GM23338 (cell line): Measurements from ENCODE around the gene DCST2. TPM values are rescaled to one million over a fixed set of nuclear protein-coding genes. Genes with fewer than 3 reads are reported as not detected.

Source experiments
- ATAC-seq: fragments of 200-7000 bp; cut with Tn5 transposase; 3 replicates; pipeline ENCODE4 v1.9.1; 2020
- DNase-seq: peaks from one replicate; pipeline ENCODE4 v3.0.0-alpha.2; 2015; ENCODE audit warnings: low spot score
- H2AFZ ChIP-seq: fragments of 200-600 bp; sonication (generic); 2 replicates; pipeline ENCODE4 v1.8.0; 2016; ENCODE audit warnings: antibody characterized with exemption, mild to moderate bottlenecking, moderate library complexity
- H3F3A ChIP-seq: fragments of 200-600 bp; sonication (generic); replicated peaks from 2 replicates; pipeline ENCODE4 v1.8.0; 2017; ENCODE audit warnings: antibody characterized with exemption, mixed run types, low read depth
- H3K27ac ChIP-seq: fragments of 200-600 bp; sonication (generic); 2 replicates; pipeline ENCODE4 v1.6.1; 2016; ENCODE audit warnings: low read depth
- H3K27me3 ChIP-seq: fragments of 200-600 bp; sonication (generic); 2 replicates; pipeline ENCODE4 v1.8.0; 2016; ENCODE audit warnings: mild to moderate bottlenecking, mixed run types, moderate library complexity; ENCODE audit not compliant: insufficient read depth
- H3K36me3 ChIP-seq: fragments of 200-600 bp; sonication (generic); 2 replicates; pipeline ENCODE4 v1.8.0; 2016; ENCODE audit warnings: mild to moderate bottlenecking; ENCODE audit not compliant: insufficient read depth
- H3K4me1 ChIP-seq: fragments of 200-600 bp; sonication (generic); 2 replicates; pipeline ENCODE4 v1.8.0; 2016; ENCODE audit warnings: mild to moderate bottlenecking, moderate library complexity; ENCODE audit not compliant: insufficient read depth
- H3K4me2 ChIP-seq: fragments of 200-600 bp; sonication (generic); 2 replicates; pipeline ENCODE4 v1.7.1; 2017; ENCODE audit warnings: mixed run types
- H3K4me3 ChIP-seq: fragments of 200-600 bp; sonication (generic); 2 replicates; pipeline ENCODE4 v1.6.1; 2016; ENCODE audit warnings: mixed run types
- H3K79me2 ChIP-seq: fragments of 200-600 bp; sonication (generic); replicated peaks from 2 replicates; pipeline ENCODE4 v1.8.0; 2017; ENCODE audit warnings: mild to moderate bottlenecking; ENCODE audit not compliant: insufficient read depth
- H3K9me2 ChIP-seq: fragments of 200-600 bp; sonication (generic); 2 replicates; pipeline ENCODE4 v1.8.0; 2017; ENCODE audit not compliant: insufficient read depth
- H4K20me1 ChIP-seq: fragments of 200-600 bp; sonication (generic); replicated peaks from 2 replicates; pipeline ENCODE4 v1.8.0; 2017; ENCODE audit warnings: mild to moderate bottlenecking; ENCODE audit not compliant: insufficient read depth
- H3K27ac Mint-ChIP-seq: 2 replicates; pipeline ENCODE4 v1.8.0; 2020; ENCODE audit warnings: inconsistent platforms, mild to moderate bottlenecking, moderate library complexity, mixed read lengths
- H3K27me3 Mint-ChIP-seq: 3 replicates; pipeline ENCODE4 v1.8.0; 2022; ENCODE audit warnings: low read depth, mild to moderate bottlenecking, moderate library complexity, mixed read lengths, inconsistent platforms; ENCODE audit not compliant: insufficient read depth, poor library complexity
- H3K36me3 Mint-ChIP-seq: 3 replicates; pipeline ENCODE4 v1.8.0; 2021; ENCODE audit warnings: low read depth, mild to moderate bottlenecking, inconsistent platforms, moderate library complexity, mixed read lengths
- H3K4me1 Mint-ChIP-seq: 3 replicates; pipeline ENCODE4 v1.8.0; 2020; ENCODE audit warnings: mild to moderate bottlenecking, inconsistent platforms, mixed read lengths
- H3K4me3 Mint-ChIP-seq: 3 replicates; pipeline ENCODE4 v1.8.0; 2021; ENCODE audit warnings: moderate library complexity, mild to moderate bottlenecking, inconsistent platforms, mixed read lengths
- H3K9me3 Mint-ChIP-seq: 3 replicates; pipeline ENCODE4 v1.8.0; 2020; ENCODE audit warnings: moderate library complexity, mild to moderate bottlenecking, inconsistent platforms, mixed read lengths
- CREB1 ChIP-seq: fragments of 250-450 bp; sonication (Bioruptor Pico); IDR thresholded peaks from 2 replicates; pipeline ENCODE4 v1.5.0; 2020; ENCODE audit warnings: low read depth, mild to moderate bottlenecking, moderate library complexity
- CTCF ChIP-seq, 2 experiments: fragments of 200-600 bp in 1 of 2; sonication (generic) in 1 of 2; conservative IDR thresholded peaks; 2 replicates each; pipeline versions ENCODE4 v1.5.1 to v1.6.1; 2016 to 2017; ENCODE audit warnings: antibody characterized with exemption in 2 of 2, low read depth in 2 of 2, mild to moderate bottlenecking in 2 of 2, moderate library complexity in 1 of 2
- ETS1 ChIP-seq: IDR thresholded peaks from 2 replicates; pipeline ENCODE4 v1.6.1; 2016; ENCODE audit warnings: antibody characterized with exemption
- EZH2 ChIP-seq: fragments of 200-600 bp; sonication (generic); IDR thresholded peaks from one replicate; pipeline ENCODE4 v1.8.0; 2017; ENCODE audit warnings: antibody characterized with exemption, mild to moderate bottlenecking, low read depth; ENCODE audit not compliant: unreplicated experiment
- EZH2phosphoT487 ChIP-seq: fragments of 200-600 bp; sonication (generic); IDR thresholded peaks from one replicate; pipeline ENCODE4 v1.8.1; 2018; ENCODE audit warnings: antibody characterized with exemption; ENCODE audit not compliant: unreplicated experiment
- JUNB ChIP-seq: IDR thresholded peaks from one replicate; pipeline ENCODE4 v1.6.1; 2016; ENCODE audit warnings: antibody characterized with exemption; ENCODE audit not compliant: unreplicated experiment
- NANOG ChIP-seq: IDR thresholded peaks from 2 replicates; pipeline ENCODE4 v1.6.1; 2016; ENCODE audit warnings: antibody characterized with exemption, borderline replicate concordance
- POLR2AphosphoS5 ChIP-seq: IDR thresholded peaks from 2 replicates; pipeline ENCODE4 v1.6.1; 2016; ENCODE audit warnings: antibody characterized with exemption, low read depth
- REST ChIP-seq: IDR thresholded peaks from one replicate; pipeline ENCODE4 v1.6.1; 2018; ENCODE audit warnings: antibody characterized with exemption; ENCODE audit not compliant: unreplicated experiment
- STAT1 ChIP-seq: IDR thresholded peaks from one replicate; pipeline ENCODE4 v1.6.1; 2016; ENCODE audit warnings: antibody characterized with exemption; ENCODE audit not compliant: unreplicated experiment
- ZNF114 ChIP-seq: fragments of 250-450 bp; sonication (Bioruptor Pico); IDR thresholded peaks from 2 replicates; pipeline ENCODE4 v1.5.0; 2020; ENCODE audit warnings: mild to moderate bottlenecking, moderate library complexity
- ZNF331 ChIP-seq: fragments of 250-450 bp; sonication (Bioruptor Pico); IDR thresholded peaks from 2 replicates; pipeline ENCODE4 v1.5.0; 2020; ENCODE audit warnings: low read depth, mild to moderate bottlenecking, moderate library complexity
- ZNF462 ChIP-seq: fragments of 250-450 bp; sonication (Bioruptor Pico); IDR thresholded peaks from 2 replicates; pipeline ENCODE4 v1.5.0; 2020; ENCODE audit warnings: mild to moderate bottlenecking, moderate library complexity
- polyA plus RNA-seq: library from polyadenylated mRNA; unstranded; fragments of >200 nt; fragmentation: Nextera tagmentation; extraction: Ambion mirVana; gene quantifications from 2 replicates; pipeline ENCODE4 v1.2.1, GENCODE V29; 2016
- total RNA-seq: library from RNA; depleted of rRNA; stranded (reverse); fragments of >200 nt; shearing (Covaris generic); gene quantifications from 2 replicates; pipeline ENCODE4 v1.2.3, GENCODE V29; 2014

Gene DCST2
- total and polyA plus RNA-seq, 2 experiments from 2014 or later: 0.78 TPM; not detected in 1

GRCh38 chr1:155066777-155067176 is 33.2 kb upstream of the DCST2 start:
- Histone ChIP-seq H2AFZ (no peak overlapping the region), H3K4me3 (no peak overlapping the region), H3K4me1 (peaks cover 18% of the 10 kb centered on the region), H3F3A (peaks cover 31% of the 10 kb centered on the region), H4K20me1 (peaks cover 22% of the 10 kb centered on the region), H3K36me3 (no peaks in the 10 kb centered on the region), H3K27ac (no peak overlapping the region), H3K79me2 (peaks cover 14% of the 10 kb centered on the region), H3K4me2 (no peak overlapping the region), H3K27me3 (peaks cover 17% of the 10 kb centered on the region), H3K9me2 (no peaks in the 10 kb centered on the region)
- Mint-ChIP-seq H3K4me1 (peaks cover 39% of the 10 kb centered on the region), H3K9me3 (no peaks in the 10 kb centered on the region), H3K4me3 (no peak overlapping the region), H3K27me3 (peaks cover 11% of the 10 kb centered on the region), H3K36me3 (peaks cover 28% of the 10 kb centered on the region), H3K27ac (no peak overlapping the region)
- TF ChIP-seq EZH2 (no peak), STAT1 (no peak), POLR2AphosphoS5 (no peak), EZH2phosphoT487 (no peak), JUNB (no peak), NANOG (no peak), REST (no peak), ZNF462 (CRISPR knock-in tag) (no peak), ETS1 (no peak), ZNF114 (no peak), ZNF331 (CRISPR knock-in tag) (no peak), CTCF (conservative IDR thresholded peaks at IDR 0.05; ENCODE audit: low read depth in 2 of 2) (no peak), CREB1 (CRISPR knock-in tag) (no peak)
- ATAC-seq (no peak), DNase-seq (no peak)
